HUES64 (cell line): ENCODE results near the gene BTC.
"Not testable (repeated sequence)": the region's sequence is repeated elsewhere in the genome, so short reads cannot be mapped to it uniquely, and the experiment has no call there.

ENCODE experiments used
- H3K27ac ChIP-seq: 2 replicates; pipeline ENCODE4 v1.7.0; 2013; ENCODE audit warnings: low read depth, low read length, inconsistent platforms
- H3K27me3 ChIP-seq: 2 replicates; pipeline ENCODE4 v1.6.1; 2013; ENCODE audit warnings: mild to moderate bottlenecking, low read length; ENCODE audit not compliant: insufficient read depth
- H3K36me3 ChIP-seq: 2 replicates; pipeline ENCODE4 v1.6.1; 2013; ENCODE audit warnings: mild to moderate bottlenecking, low read length; ENCODE audit not compliant: insufficient read depth
- H3K4me1 ChIP-seq: 2 replicates; pipeline ENCODE4 v1.6.1; 2013; ENCODE audit warnings: mild to moderate bottlenecking, low read length, moderate library complexity; ENCODE audit not compliant: insufficient read depth
- H3K4me3 ChIP-seq: 2 replicates; pipeline ENCODE4 v1.5.1; 2013; ENCODE audit warnings: mild to moderate bottlenecking, low read length, moderate library complexity
- H3K9ac ChIP-seq: 2 replicates; pipeline ENCODE4 v1.6.1; 2013; ENCODE audit warnings: mild to moderate bottlenecking, low read depth, low read length
- H3K9me3 ChIP-seq: 2 replicates; pipeline ENCODE4 v1.6.1; 2013; ENCODE audit warnings: low read depth, low read length; ENCODE audit not compliant: insufficient read depth
- WGBS: fragments of 150-250, 120-280 bp; methylation state at CpG from one replicate; pipeline ENCODE4 v1.1.7; 2013; ENCODE audit warnings: missing lambda C conversion rate; 5-methylcytosine and 5-hydroxymethylcytosine counted together

Gene BTC

DNA sequence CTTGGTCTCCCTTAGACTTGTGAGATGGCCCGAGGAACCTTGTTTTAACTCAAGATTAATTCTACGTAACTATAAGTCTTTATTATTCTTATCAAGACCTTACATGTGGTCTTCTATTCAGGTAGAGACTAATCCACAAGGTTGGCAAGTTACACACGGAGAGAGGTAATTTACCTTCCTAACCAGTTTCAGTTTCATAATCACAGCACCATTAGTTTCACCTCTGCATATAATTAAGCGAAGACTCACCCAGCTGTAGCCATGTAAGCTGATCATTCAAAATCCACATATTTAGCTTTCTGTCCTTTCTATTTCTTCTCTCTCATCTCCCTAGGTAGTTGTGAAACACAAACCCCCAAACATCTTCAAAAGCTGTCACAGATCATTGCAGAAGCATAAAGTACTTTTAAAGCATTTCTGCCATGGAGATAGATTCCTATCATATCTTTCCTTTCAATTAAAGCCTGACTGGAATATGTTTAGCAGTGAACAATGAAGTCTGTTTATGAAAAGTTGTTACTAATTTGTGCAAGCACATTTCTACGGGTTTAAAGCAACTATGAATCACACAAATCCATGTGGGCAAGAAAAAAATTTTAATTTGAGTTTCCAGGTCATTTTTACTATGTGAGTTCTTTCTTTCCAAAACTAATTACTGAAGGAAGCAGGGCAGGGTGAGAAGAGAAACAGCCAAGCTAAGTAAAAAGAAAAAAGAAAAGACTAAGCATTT is 78.5 kb downstream of the BTC start:
- no peak overlapping the region for H3K27ac ChIP-seq
- no peak overlapping the region for H3K9ac ChIP-seq

DNA sequence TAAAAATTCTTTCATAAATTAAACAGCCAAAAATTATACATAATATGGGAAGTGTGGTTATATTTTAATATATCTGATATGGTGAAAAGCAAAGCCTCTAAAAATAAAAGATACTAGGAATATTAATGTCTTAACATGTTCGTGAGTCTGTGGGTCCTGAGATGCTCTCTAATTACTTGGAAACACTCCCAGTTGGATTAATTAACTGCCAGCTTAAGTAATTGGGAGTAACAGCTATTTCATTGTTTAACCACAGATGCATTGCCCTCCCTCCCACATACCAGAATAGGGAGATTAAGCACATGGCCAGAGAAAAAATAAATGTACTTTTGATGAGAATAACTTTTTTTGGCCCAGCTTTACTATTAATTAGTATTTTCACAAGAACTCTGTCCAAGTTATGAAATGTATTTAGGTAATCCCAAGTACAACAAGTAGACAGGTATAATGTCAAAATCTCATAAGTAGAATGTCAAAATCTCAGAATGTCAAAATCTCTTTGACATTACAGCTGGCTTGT is 79.7 kb downstream of the BTC start:
- 0 out of 2 replicates have a peak, but pooled peaks cover 3% of the 10 kb centered on the region for H3K9me3 ChIP-seq
- no peaks in the 10 kb centered on the region for H3K36me3 ChIP-seq
- H3K27ac ChIP-seq = no peak overlapping the region
- H3K4me3 ChIP-seq = no peak overlapping the region
- no peaks in the 10 kb centered on the region for H3K27me3 ChIP-seq
- H3K9ac ChIP-seq = no peak overlapping the region
- no peaks in the 10 kb centered on the region for H3K4me1 ChIP-seq
- 100% methylated on average over 1 of the region's 1 CpG for WGBS

More for the DNA sequence above, 78.5 kb downstream of the BTC start:
- H3K4me3 ChIP-seq = no peak overlapping the region
- H3K36me3 ChIP-seq = no peaks in the 10 kb centered on the region
- H3K27me3 ChIP-seq = no peaks in the 10 kb centered on the region
- 70% methylated on average over 4 of the region's 5 CpGs for WGBS
- H3K4me1 ChIP-seq = no peaks in the 10 kb centered on the region
- 0 out of 2 replicates have a peak, but pooled peaks cover 3% of the 10 kb centered on the region for H3K9me3 ChIP-seq

DNA sequence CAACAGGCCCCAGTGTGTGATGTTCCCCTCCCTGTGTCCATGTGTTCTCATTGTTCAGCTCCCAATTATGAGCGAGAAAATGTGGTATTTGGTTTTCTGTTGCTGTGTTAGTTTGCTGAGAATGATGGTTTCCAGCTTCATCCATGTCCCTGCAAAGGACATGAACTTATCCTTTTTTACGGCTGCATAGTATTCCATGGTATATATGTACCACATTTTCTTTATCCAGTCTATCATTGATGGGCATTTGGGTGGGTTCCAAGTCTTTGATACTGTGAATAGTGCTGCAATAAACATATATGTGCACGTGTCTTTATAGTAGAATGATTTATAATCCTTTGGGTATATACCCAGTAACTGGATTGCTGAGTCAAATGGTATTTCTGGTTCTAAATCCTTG is 86.2 kb downstream of the BTC start:
- H3K27ac ChIP-seq, H3K36me3 ChIP-seq, H3K4me3 ChIP-seq, H3K4me1 ChIP-seq, H3K9ac ChIP-seq, H3K27me3 ChIP-seq, H3K9me3 ChIP-seq: not testable (repeated sequence)
- WGBS = 86% methylated on average over 1 of the region's 3 CpGs
